GM12878 (cell line): ENCODE measurements around the gene KBTBD13.
A peak's percentile ranks its signal among the peaks of the same experiment; 100 is the strongest.

Experiments used
- ASH2L ChIP-seq: fragments of 300-600, 200-600 bp; sonication (generic); IDR thresholded peaks from 2 replicates; pipeline ENCODE4 v1.6.1; 2017; ENCODE audit warnings: low read depth, mild to moderate bottlenecking, borderline replicate concordance
- CTCF ChIP-seq, 3 experiments: IDR thresholded peaks in 2 of 3; conservative IDR thresholded peaks in 1 of 3; 2 replicates each; pipeline ENCODE4 v1.5.1; 2011; ENCODE audit warnings: low read depth in 3 of 3, low read length in 3 of 3, mild to moderate bottlenecking in 3 of 3, control low read depth in 2 of 3, moderate library complexity in 2 of 3, inconsistent platforms in 1 of 3, mixed read lengths in 1 of 3; ENCODE audit not compliant: control insufficient read depth in 2 of 3, insufficient read depth in 1 of 3; ENCODE audit errors: extremely low read depth in 1 of 3
- MXI1 ChIP-seq: fragments of 150-350 bp; IDR thresholded peaks from 2 replicates; pipeline ENCODE4 v1.6.1; 2011; ENCODE audit warnings: low read depth, mild to moderate bottlenecking, inconsistent platforms, low read length, improper control_type of control experiment
- RCOR1 ChIP-seq: conservative IDR thresholded peaks from 2 replicates; pipeline ENCODE4 v1.6.1; 2012; ENCODE audit warnings: low read depth, low read length, improper control_type of control experiment

- TF ChIP-seq ASH2L (no peak), CTCF (IDR thresholded peaks at IDR 0.05 in 2 of 3, conservative IDR thresholded peaks at IDR 0.05 in 1 of 3; ENCODE audit: control insufficient read depth in 2 of 3, extremely low read depth in 1 of 3, insufficient read depth in 1 of 3, low read depth in 3 of 3, low read length in 3 of 3) (peak; percentile 55 to 76 (median 72)), MXI1 (no peak), RCOR1 (no peak)
Observed at GRCh38 chr15:65101411-65101890, 24.9 kb downstream of the KBTBD13 start.
